Smooth muscle cell (in vitro differentiated cells): ENCODE data around the gene IQCC. TPM values are rescaled to one million over a fixed set of nuclear protein-coding genes. Genes with fewer than 3 reads are reported as not detected.

ENCODE experiments used
- DNase-seq: peaks from one replicate; lab custom pipeline; 2025; ENCODE audit not compliant: unreplicated experiment; lab: John Stamatoyannopoulos, UW
- H2AFZ ChIP-seq: fragments of 200-600 bp; sonication (generic); 2 replicates; pipeline ENCODE4 v1.6.0; 2016; ENCODE audit warnings: antibody characterized with exemption, low read depth, mild to moderate bottlenecking
- H3F3A ChIP-seq: fragments of 200-600 bp; sonication (generic); 2 replicates; pipeline ENCODE4 v1.6.0; 2017; ENCODE audit warnings: antibody characterized with exemption, low read depth
- H3K27ac ChIP-seq: fragments of 200-600 bp; sonication (generic); 2 replicates; pipeline ENCODE4 v1.5.1; 2016; ENCODE audit warnings: low read depth, mild to moderate bottlenecking
- H3K27me3 ChIP-seq: fragments of 200-600 bp; sonication (generic); 2 replicates; pipeline ENCODE4 v1.6.1; 2016; ENCODE audit warnings: low read depth, mild to moderate bottlenecking
- H3K36me3 ChIP-seq: fragments of 200-600 bp; sonication (generic); 2 replicates; pipeline ENCODE4 v1.5.1; 2016; ENCODE audit warnings: low read depth
- H3K4me1 ChIP-seq: fragments of 200-600 bp; sonication (generic); 2 replicates; pipeline ENCODE4 v1.5.1; 2016; ENCODE audit warnings: low read depth
- H3K4me2 ChIP-seq: fragments of 200-600 bp; sonication (generic); 2 replicates; pipeline ENCODE4 v1.6.0; 2016; ENCODE audit warnings: mild to moderate bottlenecking
- H3K4me3 ChIP-seq: fragments of 200-600 bp; sonication (generic); 2 replicates; pipeline ENCODE4 v1.5.1; 2016; ENCODE audit warnings: mild to moderate bottlenecking
- H3K79me2 ChIP-seq: fragments of 200-600 bp; sonication (generic); 2 replicates; pipeline ENCODE4 v1.6.0; 2016; ENCODE audit warnings: low read depth, mild to moderate bottlenecking
- H3K9ac ChIP-seq: fragments of 200-600 bp; sonication (generic); 2 replicates; pipeline ENCODE4 v1.6.0; 2016; ENCODE audit warnings: low read depth
- H3K9me3 ChIP-seq: fragments of 200-600 bp; sonication (generic); replicated peaks from 2 replicates; pipeline ENCODE4 v1.5.1; 2016; ENCODE audit warnings: low read depth
- H4K20me1 ChIP-seq: fragments of 200-600 bp; sonication (generic); 2 replicates; pipeline ENCODE4 v1.6.0; 2016; ENCODE audit warnings: low read depth
- WGBS: methylation state at CpG from one replicate; pipeline ENCODE4 v1.1.7; 2016; ENCODE audit warnings: low lambda C conversion rate; 5-methylcytosine and 5-hydroxymethylcytosine counted together
- polyA plus RNA-seq: library from polyadenylated mRNA; unstranded; fragments of >200 nt; fragmentation: Nextera tagmentation; extraction: Ambion mirVana; gene quantifications from 2 replicates; pipeline ENCODE4 v1.2.1, GENCODE V29; 2016
- total RNA-seq: library from RNA; depleted of rRNA; stranded (reverse); fragments of >200 nt; gene quantifications from 2 replicates; pipeline ENCODE4 v1.2.3, GENCODE V29; 2014
- TF ChIP-seq, protein P1 (sequence below): fragments of 200-600 bp; sonication (generic); IDR thresholded peaks from 2 replicates; pipeline ENCODE4 v1.5.1; 2017; ENCODE audit warnings: borderline replicate concordance, mild to moderate bottlenecking, antibody characterized with exemption; ENCODE audit not compliant: insufficient read depth, poor library complexity, severe bottlenecking

Gene IQCC
- total and polyA plus RNA-seq, 2 experiments from 2014 or later, result 2.4 to 3.1 TPM

DNA sequence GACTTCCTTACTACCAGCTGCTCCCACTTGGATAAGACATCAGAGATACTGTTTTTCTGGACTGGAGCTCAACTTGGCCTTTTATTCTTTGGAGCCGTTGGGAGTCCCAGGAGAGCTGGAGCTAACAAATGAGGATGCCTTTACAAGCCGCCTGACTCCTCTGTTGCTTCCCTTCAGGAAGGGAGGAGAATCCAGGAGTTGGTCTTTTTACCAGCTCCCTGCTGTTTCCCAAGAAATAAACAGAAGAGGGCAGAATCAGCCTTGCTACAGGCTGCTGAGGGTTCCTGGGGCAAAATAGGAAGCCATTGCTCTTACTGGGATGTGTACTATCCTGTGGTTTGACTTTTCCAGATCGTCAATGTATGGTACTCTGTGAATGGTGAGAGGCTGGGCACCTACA is 18.2 kb downstream of the IQCC start:
- Histone ChIP-seq H2AFZ (no peak overlapping the region), H3K4me1 (peaks cover 15% of the 10 kb centered on the region), H3K27ac (peak overlapping the region; percentile 95), H3K36me3 (peaks cover 7% of the 10 kb centered on the region), H3K4me2 (peak overlapping the region; percentile 91), H3K27me3 (no peaks in the 10 kb centered on the region), H3F3A (no peaks in the 10 kb centered on the region), H3K9ac (no peak overlapping the region), H3K9me3 (no peaks in the 10 kb centered on the region), H4K20me1 (no peaks in the 10 kb centered on the region), H3K4me3 (no peak overlapping the region), H3K79me2 (peaks cover 45% of the 10 kb centered on the region)
- no peak for DNase-seq
- WGBS, result 96% methylated on average over 3 of the region's 3 CpGs
- TF ChIP-seq, protein P1, sequence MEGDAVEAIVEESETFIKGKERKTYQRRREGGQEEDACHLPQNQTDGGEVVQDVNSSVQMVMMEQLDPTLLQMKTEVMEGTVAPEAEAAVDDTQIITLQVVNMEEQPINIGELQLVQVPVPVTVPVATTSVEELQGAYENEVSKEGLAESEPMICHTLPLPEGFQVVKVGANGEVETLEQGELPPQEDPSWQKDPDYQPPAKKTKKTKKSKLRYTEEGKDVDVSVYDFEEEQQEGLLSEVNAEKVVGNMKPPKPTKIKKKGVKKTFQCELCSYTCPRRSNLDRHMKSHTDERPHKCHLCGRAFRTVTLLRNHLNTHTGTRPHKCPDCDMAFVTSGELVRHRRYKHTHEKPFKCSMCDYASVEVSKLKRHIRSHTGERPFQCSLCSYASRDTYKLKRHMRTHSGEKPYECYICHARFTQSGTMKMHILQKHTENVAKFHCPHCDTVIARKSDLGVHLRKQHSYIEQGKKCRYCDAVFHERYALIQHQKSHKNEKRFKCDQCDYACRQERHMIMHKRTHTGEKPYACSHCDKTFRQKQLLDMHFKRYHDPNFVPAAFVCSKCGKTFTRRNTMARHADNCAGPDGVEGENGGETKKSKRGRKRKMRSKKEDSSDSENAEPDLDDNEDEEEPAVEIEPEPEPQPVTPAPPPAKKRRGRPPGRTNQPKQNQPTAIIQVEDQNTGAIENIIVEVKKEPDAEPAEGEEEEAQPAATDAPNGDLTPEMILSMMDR, result no peak

DNA sequence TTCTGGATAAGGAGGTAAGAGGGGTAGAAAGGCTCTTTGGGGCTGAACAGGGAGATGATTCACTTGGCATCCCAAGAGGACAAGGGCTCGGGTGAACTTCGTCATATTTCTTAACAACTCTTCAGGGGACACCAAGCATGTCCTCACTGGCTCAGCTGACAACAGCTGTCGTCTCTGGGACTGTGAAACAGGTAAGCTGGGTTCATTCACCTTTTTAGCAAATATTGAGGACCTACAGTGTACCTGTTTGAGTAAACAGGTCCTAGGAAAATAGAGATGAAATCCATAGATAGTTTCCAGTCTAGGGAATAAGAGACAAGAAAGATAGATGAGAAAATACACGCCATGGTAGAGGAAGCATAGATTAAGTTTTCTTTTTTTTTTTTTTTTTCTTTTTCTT is 18.8 kb downstream of the IQCC start:
- Histone ChIP-seq H3K27me3 (no peaks in the 10 kb centered on the region), H2AFZ (no peak overlapping the region), H4K20me1 (no peaks in the 10 kb centered on the region), H3F3A (no peaks in the 10 kb centered on the region), H3K9me3 (no peaks in the 10 kb centered on the region), H3K79me2 (peaks cover 45% of the 10 kb centered on the region), H3K4me3 (no peak overlapping the region), H3K4me1 (peaks cover 15% of the 10 kb centered on the region), H3K9ac (no peak overlapping the region), H3K4me2 (no peak overlapping the region), H3K27ac (no peak overlapping the region), H3K36me3 (peaks cover 7% of the 10 kb centered on the region)
- no peak for DNase-seq
- TF ChIP-seq, protein P1, result no peak
- 98% methylated on average over 4 of the region's 4 CpGs for WGBS

DNA sequence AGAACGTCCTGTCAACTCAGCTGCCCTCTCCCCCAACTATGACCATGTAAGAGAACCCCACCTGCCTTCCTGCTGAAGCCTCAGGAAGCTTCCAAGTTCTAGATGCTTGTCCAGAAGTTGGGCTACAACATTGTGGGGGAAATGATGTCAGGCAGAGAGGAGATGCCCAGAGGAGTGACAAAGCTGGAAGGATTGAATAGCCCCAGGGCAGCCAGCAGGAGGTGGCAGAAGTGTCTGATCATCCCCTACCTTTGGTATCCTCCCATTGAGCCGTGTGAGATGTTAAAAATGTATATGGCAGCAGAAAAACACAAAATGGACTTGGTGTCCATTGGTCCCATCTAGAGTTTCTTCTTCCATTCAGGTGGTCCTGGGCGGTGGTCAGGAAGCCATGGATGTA is 23.3 kb downstream of the IQCC start:
- Histone ChIP-seq H3K4me1 (no peaks in the 10 kb centered on the region), H3K27ac (no peak overlapping the region), H2AFZ (no peak overlapping the region), H3K4me3 (no peak overlapping the region), H3K27me3 (no peaks in the 10 kb centered on the region), H3K4me2 (no peak overlapping the region), H3F3A (no peaks in the 10 kb centered on the region), H3K79me2 (peaks cover 3% of the 10 kb centered on the region), H3K9me3 (no peaks in the 10 kb centered on the region), H4K20me1 (no peaks in the 10 kb centered on the region), H3K9ac (no peak overlapping the region), H3K36me3 (peaks cover 7% of the 10 kb centered on the region)
- no peak for DNase-seq
- TF ChIP-seq, protein P1, result no peak
- 95% methylated on average over 3 of the region's 3 CpGs for WGBS

DNA sequence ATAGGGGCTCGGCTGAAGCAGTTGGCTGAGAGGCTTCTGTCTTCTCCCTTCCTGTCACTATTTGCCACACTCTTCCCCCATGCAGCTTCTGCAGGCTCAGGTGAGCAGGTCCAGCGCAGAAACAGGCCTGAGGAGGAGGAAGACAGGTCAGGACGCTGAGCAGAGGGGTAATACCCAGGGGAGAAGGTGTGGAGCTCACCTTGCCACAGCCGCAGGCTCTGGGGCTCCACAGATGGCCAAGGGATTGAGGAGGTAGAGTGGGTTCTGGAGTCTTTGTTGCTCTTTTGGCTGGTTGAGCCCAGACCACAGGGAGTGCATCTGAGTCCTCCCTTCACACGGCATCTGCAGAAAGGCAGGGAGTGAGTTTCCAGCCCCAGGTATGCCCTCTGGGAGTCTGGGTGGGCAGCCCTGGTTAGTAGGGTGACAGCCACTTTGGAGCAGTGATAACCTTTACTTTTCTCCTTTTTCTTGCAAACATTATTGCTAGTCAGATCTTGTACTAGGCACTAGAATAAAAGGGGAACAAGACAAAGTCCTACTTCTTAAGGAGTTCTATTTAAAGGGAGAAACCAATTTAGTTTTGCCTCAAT is 26.5 kb downstream of the IQCC start:
- DNase-seq, result no peak
- 97% methylated on average over 5 of the region's 5 CpGs for WGBS
- no peaks in the 10 kb centered on the region for H3K27me3 ChIP-seq
- no peaks in the 10 kb centered on the region for H3K79me2 ChIP-seq
- TF ChIP-seq, protein P1, result no peak
- H3K4me3 ChIP-seq, result no peak overlapping the region
- H3K36me3 ChIP-seq, result peaks cover 7% of the 10 kb centered on the region
- H4K20me1 ChIP-seq, result no peaks in the 10 kb centered on the region
- no peak overlapping the region for H3K9ac ChIP-seq
- H2AFZ ChIP-seq, result no peak overlapping the region
- no peak overlapping the region for H3K4me2 ChIP-seq
- peaks cover 13% of the 10 kb centered on the region for H3F3A ChIP-seq
- no peaks in the 10 kb centered on the region for H3K4me1 ChIP-seq
- H3K27ac ChIP-seq, result no peak overlapping the region
- H3K9me3 ChIP-seq, result no peaks in the 10 kb centered on the region
